HG03045 (cell line): ENCODE results near the gene ANGPTL2.

ENCODE experiments used
- ATAC-seq: cut with Tn5 transposase; IDR thresholded peaks from one replicate; pipeline ENCODE4 v1.9.1; 2021; ENCODE audit warnings: mild to moderate bottlenecking, moderate library complexity; ENCODE audit not compliant: unreplicated experiment

The ANGPTL2 gene

DNA sequence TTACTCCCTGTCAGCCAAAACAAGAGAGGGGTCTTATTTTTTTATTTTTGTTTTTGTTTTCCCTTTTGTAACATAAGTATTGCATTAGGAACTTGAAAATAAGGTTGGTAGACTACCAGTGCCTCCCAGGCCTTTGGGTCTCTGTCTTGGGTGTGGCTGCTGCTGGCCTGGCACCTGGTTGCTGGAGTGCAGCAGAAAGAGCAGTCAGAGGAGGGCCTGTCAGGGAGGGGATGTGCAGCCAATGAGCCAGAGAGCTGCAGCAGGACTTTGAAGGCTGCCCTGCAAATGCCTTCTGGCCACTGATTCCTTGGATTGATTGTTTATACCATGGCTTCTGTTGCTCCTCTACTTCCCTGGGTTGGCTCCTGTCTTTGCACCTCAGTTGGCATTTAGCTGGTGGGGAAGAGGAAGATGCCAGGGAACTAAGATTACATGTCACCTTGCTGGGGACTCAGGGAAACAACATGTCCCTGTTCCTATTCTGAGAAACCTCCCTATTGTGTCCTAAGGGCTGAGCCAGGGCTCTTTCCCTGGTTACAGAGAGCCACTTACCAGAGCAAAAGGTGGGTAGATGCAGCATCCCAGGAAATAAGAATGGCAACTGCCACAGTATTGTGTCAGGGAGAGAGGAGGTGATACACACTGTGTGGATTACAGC lies 66.6 kb downstream of the ANGPTL2 start:
- no peak for ATAC-seq

DNA sequence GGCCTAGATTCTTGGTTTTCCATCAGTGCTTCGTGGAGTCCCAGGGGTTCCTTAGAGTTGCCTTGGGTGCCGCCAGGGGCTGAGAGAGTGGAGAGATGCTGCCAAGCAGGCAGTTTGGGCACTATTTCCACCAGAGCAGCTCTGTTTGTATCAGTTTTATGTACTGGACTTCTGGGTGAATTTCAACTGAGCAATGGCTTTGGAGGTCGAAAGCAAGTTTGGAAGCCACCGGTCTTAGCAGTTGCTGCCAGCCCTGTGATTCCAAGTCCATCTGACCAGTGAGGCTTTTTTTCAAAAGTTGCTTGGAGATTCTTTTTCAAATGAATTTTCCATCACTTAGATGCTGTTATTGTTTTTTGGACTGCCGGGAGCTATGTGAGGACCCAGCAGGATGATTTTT lies 68.5 kb downstream of the ANGPTL2 start:
- ATAC-seq, result no peak

DNA sequence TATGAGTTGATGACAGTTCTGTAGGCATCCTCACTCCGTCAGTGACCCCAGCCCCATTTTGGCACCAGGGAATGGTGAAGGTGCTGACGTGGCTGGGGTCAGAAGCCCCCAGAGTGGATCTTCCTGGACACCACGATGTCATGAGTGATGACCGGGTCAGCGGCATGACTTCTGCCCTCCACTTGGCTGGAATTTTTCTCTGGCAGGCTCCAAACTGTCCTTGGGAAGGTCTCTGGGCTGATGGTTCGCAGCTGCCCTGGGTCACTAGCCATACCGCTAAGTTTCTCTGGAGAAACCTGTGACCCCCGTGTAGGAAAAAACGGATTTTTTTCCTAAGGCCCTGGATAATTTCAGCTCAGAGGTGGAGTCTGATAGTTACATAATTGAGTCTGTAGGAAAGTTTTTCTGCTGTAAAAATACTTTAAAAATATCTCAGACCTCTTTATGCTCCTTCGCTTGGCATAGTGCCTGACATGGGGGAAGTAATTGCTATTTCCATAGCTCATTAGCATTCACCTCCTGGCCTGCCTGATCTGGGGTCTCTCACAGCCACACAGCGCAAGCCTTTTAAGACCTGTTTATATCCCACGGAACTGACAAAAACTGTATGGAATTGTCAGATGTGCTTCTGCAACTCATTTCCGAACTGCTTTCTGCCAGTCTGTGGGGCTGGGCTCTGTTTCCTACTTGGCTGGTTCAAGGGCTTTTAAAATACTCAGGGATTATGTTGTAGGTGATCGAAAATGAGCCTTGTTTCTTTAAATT lies 69.2 kb downstream of the ANGPTL2 start:
- no peak for ATAC-seq

DNA sequence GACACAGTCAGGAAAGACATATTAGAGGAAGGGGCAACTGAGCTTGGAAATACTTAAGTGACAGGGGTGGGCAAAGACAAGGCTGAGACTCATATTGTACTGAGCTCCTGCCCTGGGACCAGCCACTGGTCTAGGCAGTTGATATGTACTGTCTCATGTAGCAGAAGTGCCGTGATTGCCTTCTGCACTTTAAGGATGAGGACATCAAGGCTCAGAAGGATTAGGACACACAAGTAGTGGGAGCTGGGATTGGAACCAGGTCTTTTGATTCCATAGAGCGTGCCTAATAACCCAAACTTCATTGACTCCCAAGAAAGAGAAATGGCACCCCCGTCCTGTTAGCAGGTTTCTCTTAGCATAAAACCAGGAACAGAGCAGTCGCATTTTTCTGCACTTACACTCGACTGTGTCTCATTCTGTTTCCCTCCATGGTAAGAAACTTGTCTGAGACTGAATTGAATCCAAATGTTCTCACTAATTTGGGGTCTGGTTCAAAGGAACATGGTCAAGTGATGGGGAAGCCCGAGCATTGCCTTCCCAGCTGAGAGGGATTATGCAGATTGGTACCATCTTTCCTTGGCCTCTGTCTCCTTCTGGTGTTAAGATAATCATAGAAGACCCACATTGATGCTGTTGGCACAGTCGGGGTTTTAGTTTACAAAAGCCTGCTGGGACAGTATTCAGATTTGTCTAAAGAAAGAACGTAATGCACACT lies 70.4 kb downstream of the ANGPTL2 start:
- no peak for ATAC-seq

DNA sequence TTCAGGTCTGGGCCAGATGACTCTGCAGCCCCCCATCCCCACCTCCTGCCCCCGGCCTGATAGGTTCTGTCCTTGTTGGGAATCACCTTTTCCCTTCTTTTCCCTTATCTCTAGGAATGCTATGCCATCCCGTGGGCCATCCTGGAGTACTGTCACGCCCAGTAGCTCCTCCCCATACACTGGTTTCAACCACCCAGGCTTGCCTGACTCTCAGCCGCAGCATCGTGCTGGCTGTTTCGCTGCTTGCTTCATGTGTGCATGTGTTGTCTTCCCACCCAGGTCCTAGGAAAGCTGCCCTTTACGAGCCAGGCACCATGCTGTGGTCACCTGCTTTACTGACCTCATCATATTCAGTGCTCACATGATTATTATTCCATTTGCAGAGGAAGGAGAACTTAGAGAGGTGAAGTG lies 71.8 kb downstream of the ANGPTL2 start:
- ATAC-seq, result no peak

DNA sequence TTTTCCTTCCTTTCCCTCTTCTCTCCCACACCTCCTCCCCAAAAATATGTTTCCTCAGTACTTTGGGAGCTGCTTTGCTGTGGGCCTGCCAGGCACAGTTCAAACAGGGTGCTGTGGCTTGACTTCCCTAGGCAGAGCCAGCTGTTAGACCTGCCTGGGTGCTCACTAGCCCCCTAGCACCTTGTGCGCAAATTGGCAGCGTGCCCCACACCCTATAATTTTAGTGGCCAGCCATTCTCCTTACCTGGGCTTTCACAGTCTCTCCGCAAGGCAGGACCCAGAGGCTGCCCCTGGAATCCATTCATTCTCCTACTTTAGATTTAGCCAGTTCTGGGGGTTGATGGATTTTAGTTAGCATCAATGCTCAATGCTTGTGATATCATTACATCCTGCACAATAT lies 72.3 kb downstream of the ANGPTL2 start:
- no peak for ATAC-seq

DNA sequence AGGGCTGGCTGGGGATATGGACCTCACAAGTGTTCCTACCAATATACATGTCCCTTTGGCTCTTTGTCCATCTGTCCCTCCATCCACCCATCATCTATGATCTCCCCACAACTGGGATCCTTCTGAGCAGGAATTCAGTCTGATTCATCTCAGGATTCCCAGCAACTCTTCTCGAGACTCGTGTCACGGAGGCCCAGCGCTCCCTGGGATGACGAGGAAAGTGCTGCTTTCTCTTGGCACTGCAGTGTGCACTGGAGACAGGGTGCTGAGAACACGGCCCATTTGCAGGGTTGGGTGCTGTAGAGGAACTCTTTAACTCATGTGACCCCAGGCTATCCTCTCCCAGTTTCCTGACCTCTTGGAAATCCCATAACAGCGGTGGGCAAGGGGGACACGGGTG lies 72.9 kb downstream of the ANGPTL2 start:
- ATAC-seq, result no peak

DNA sequence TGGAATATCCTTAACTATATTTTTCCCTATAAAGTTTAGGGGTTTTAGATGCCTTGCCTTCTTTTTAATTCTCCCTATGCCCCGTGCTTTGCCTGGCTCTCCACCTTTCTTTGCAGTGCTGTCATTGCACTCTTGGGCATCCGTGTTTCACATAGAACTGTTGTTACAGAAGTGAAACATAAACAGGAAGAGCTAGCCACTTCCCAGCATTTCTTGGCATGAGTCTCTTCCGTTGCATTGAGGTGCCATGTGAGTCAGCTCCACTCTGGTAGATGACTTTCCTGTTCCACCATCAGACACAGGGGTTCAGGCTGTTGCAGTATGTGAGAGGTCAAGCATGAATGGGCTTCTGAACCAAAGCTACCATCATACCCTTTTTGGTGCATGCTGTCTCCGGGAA lies 73.4 kb downstream of the ANGPTL2 start:
- no peak for ATAC-seq

DNA sequence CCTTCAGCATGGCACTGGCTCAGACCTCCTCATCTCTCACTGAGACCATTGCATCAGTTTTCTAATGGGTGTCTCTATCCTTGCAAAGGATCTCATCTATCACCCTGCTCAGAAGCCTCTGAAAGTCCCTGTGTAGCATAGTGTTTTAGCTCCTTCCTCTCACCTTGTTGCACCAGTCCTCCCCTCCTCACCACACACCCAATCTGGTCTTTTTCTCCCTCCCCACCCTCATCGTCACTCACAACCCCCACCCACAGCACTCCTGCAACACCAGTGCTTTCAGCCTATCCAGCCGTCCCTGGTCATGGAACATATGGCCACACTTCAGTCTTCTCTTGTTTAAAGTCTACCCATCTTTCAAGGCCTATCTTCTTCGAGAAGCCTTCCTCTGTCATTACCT lies 74.5 kb downstream of the ANGPTL2 start:
- no peak for ATAC-seq

DNA sequence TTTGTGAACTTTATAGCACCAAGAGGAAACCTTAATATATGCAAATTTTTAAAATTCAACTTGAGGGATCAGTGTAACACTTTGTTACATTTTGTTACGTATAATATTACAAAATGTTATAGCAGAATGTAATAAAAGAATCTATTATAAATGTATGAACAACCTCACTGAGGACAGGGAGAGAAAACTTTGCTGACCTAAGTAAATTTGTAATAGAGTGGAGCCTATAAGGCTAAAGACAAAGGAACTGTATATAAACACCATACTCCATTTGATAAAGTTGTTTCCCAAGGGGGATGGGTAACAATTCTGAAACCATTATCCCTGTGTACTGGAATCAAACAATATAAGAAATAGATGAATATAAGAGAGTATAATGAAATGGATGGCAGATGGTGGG lies 77.3 kb downstream of the ANGPTL2 start:
- no peak for ATAC-seq

DNA sequence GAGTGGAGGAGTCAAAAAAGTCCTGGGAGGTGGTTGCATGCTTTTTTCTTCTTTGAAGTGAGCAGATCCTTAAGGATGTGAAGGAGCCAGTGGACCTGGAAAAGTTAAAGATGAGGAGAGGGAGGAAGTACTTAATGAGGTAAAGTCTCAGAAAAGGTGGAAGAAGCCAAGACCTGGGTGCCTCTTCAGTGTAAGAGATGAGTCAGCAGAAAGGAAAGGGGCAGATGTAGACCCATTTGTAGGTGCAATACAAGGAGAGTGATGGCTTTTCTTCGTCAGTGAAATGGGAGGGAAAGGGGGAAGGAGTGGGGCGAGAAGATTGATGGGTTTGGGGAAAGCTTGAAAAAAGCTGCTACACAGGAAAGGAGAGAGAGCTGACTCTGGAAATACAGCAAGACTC lies 82.9 kb downstream of the ANGPTL2 start:
- no peak for ATAC-seq

DNA sequence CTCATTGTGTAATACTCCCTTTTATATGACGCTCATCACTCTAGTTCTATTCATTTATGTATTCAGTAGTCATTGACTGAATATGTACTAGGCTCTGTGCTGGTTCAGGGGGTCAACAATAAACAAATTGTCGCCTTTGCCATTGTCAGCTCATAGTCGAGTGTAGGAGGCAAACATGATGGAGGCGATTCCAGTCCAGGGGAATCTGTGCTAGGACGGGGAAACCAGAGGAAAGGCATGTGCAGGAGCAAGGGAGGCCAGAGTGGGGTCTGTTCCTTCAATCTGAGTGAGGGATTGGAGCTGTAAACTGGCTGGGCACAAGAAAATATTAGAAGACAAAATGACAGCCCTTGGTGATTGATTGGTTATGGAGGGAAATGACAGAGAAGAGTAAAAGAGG lies 83.9 kb downstream of the ANGPTL2 start:
- ATAC-seq, result no peak
